Thoracic aorta (tissue), 2 donors: ENCODE data around the gene FOXN1. TPM values are rescaled to one million over a fixed set of nuclear protein-coding genes. Genes with fewer than 3 reads are reported as not detected.
A peak's percentile ranks its signal among the peaks of the same experiment; 100 is the strongest.

Experiments used
- ATAC-seq: fragments of 150-250 bp; one replicate; pipeline ENCODE4 v1.8.0; 2017; ENCODE audit warnings: low read depth; ENCODE audit not compliant: insufficient number of reproducible peaks, low FRiP score
- DNase-seq: peaks from one replicate; pipeline ENCODE4 v3.0.0-alpha.2; 2020; ENCODE audit warnings: low spot score
- H3K27ac ChIP-seq, 2 donors: fragments of 200-600 bp; sonication (generic); 1 replicate in 1 of 2; 2 replicates in 1 of 2; pipeline ENCODE4 v1.5.1; 2016; ENCODE audit warnings: mild to moderate bottlenecking in 2 of 2, moderate library complexity in 2 of 2
- H3K27me3 ChIP-seq: fragments of 200-600 bp; sonication (generic); replicated peaks from 2 replicates; pipeline ENCODE4 v1.6.0; 2016; ENCODE audit warnings: mild to moderate bottlenecking; ENCODE audit not compliant: insufficient read depth
- H3K36me3 ChIP-seq: fragments of 200-600 bp; sonication (generic); one replicate; pipeline ENCODE4 v1.5.1; 2016
- H3K4me1 ChIP-seq, 2 donors: fragments of 200-600 bp; sonication (generic); 1 replicate in 1 of 2; 2 replicates in 1 of 2; pipeline versions ENCODE4 v1.5.1 to v1.6.0; 2016; ENCODE audit warnings: low read depth in 2 of 2, mild to moderate bottlenecking in 1 of 2; ENCODE audit not compliant: control insufficient read depth in 1 of 2
- H3K4me3 ChIP-seq: fragments of 200-600 bp; sonication (generic); 2 replicates; pipeline ENCODE4 v1.5.1; 2016; ENCODE audit warnings: mild to moderate bottlenecking
- H3K9me3 ChIP-seq: fragments of 200-600 bp; sonication (generic); 2 replicates; pipeline ENCODE4 v1.5.1; 2016
- total RNA-seq, 2 donors: library from RNA; depleted of rRNA; stranded (reverse); fragments of >200 nt; gene quantifications; one replicate each; pipeline versions ENCODE4 v1.1.0 to v1.2.3, GENCODE V29; 2016
- TF ChIP-seq, protein P1 (sequence below): fragments of 200-600 bp; sonication (generic); IDR thresholded peaks from one replicate; pipeline ENCODE4 v1.5.1; 2019; ENCODE audit warnings: antibody characterized with exemption

The FOXN1 gene
- total RNA-seq, 2 donors from 2014 or later, result not detected

DNA sequence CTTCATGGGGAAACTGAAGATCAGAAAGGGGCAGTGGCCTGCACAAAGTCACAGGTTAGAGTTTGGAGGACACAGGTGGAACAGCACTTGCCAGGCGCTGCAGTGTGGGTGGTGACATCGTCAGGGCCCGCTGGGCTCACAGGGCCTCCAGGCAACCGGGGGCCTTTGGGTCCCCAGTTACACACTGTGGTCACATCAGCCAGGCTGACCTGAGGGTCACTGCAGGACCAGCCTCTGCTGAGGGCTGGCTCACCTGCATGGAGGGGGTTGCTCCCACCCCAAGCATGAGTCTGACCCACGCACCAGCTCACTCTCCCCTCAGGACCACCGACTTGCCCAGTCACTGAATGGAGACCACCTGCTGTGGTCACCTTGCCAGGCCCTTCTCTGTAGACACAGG lies 17.0 kb downstream of the FOXN1 start:
- ATAC-seq, result no peak
- no peaks in the 10 kb centered on the region for H3K27me3 ChIP-seq
- TF ChIP-seq, protein P1, sequence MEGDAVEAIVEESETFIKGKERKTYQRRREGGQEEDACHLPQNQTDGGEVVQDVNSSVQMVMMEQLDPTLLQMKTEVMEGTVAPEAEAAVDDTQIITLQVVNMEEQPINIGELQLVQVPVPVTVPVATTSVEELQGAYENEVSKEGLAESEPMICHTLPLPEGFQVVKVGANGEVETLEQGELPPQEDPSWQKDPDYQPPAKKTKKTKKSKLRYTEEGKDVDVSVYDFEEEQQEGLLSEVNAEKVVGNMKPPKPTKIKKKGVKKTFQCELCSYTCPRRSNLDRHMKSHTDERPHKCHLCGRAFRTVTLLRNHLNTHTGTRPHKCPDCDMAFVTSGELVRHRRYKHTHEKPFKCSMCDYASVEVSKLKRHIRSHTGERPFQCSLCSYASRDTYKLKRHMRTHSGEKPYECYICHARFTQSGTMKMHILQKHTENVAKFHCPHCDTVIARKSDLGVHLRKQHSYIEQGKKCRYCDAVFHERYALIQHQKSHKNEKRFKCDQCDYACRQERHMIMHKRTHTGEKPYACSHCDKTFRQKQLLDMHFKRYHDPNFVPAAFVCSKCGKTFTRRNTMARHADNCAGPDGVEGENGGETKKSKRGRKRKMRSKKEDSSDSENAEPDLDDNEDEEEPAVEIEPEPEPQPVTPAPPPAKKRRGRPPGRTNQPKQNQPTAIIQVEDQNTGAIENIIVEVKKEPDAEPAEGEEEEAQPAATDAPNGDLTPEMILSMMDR, result no peak

DNA sequence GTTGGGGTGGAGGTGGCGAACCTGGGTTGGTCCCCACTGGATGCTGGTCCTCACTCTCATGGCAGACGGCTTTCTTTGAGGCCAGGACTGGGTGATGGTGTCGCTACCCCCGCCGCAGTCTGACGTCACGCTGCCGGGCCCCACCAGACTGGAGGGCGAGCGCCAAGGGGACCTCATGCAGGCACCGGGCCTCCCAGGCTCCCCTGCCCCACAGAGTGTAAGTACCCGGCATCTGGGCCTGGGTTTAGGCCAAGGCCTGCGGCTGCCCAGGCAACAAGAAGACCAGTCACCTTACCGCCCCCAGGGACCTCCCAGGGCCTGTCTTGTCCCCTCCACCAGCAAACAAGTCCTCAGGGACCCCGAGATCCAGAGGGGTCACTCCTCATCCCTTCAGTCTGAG lies 17.7 kb downstream of the FOXN1 start:
- TF ChIP-seq, protein P1, result no peak

More for the DNA sequence above, 17.0 kb downstream of the FOXN1 start:
- Histone ChIP-seq H3K4me1 (peaks cover 3 to 25% of the 10 kb centered on the region in 2 donors), H3K27ac (no peak overlapping the region), H3K36me3 (no peaks in the 10 kb centered on the region), H3K4me3 (no peak overlapping the region), H3K9me3 (no peaks in the 10 kb centered on the region)
- no peak for DNase-seq

DNA sequence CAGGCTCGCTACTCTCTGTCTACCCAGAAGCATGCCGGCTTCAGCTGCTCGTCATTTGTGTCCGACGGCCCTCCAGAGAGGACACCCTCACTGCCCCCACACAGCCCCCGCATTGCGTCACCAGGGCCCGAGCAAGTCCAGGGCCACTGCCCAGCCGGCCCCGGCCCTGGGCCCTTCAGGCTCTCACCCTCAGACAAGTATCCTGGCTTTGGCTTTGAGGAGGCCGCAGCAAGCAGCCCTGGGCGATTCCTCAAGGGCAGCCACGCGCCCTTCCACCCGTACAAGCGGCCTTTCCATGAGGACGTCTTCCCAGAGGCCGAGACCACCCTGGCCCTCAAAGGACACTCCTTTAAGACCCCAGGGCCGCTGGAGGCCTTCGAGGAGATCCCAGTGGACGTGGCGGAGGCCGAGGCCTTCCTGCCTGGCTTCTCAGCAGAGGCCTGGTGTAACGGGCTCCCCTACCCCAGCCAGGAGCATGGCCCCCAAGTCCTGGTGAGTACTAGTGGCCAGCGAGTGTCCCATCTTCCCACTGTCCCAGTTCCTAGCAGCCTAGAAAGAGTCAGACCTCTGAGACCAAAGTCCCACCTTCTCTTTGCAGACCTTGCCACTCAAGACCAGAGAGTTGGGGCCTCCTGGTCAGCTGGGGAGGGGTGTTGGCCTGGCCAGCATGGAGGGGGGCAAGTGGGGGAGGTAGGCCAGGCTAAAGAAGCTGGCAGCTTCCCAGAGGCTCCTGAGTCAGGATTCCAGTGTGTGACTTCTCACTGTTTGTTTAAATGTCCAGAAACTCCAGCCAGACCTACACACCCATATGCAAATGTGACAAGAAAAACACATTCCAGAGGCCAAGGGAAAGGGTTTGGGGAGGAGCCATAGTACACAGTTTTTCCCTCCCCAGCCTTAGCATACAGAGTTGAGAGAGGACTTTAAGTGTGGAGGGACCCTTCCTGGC lies 18.6 kb downstream of the FOXN1 start:
- no peaks in the 10 kb centered on the region for H3K36me3 ChIP-seq
- ATAC-seq (no peak), DNase-seq (no peak)
- no peak overlapping the region for H3K4me3 ChIP-seq
- no peaks in the 10 kb centered on the region for H3K9me3 ChIP-seq
- no peaks in the 10 kb centered on the region for H3K27me3 ChIP-seq
- TF ChIP-seq, protein P1, result no peak
- peaks cover 3 to 25% of the 10 kb centered on the region in 2 donors for H3K4me1 ChIP-seq
- peak overlapping the region in 1 of 2 donors; percentile 10 for H3K27ac ChIP-seq

More for the DNA sequence above, 17.7 kb downstream of the FOXN1 start:
- Histone ChIP-seq H3K27me3 (no peaks in the 10 kb centered on the region), H3K27ac (no peak overlapping the region), H3K9me3 (no peaks in the 10 kb centered on the region), H3K4me3 (no peak overlapping the region), H3K4me1 (peaks cover 3 to 25% of the 10 kb centered on the region in 2 donors), H3K36me3 (no peaks in the 10 kb centered on the region)
- ATAC-seq (no peak), DNase-seq (no peak)

DNA sequence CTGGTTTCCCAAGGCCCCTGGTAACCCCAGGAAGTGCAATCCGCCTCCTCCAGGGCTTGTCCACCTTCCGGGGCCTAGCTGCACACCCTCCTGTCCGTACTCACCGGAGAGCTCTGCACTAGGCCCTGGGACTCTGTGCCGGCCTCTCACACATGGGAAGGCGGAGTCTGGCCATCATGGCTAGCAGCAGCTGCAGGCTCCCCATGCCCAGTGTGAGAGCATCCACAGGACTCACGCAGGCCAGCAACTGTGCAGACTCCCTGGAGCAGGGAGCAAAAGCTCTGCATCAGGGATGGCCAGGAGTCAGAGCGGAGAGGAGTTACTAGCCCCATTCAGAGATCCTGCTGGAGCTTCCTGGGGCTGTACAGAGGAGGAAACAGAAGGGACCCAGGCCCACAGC lies 20.2 kb downstream of the FOXN1 start:
- Histone ChIP-seq H3K27ac (no peak overlapping the region), H3K4me3 (no peak overlapping the region), H3K36me3 (no peaks in the 10 kb centered on the region), H3K4me1 (peaks cover 3 to 25% of the 10 kb centered on the region in 2 donors), H3K9me3 (no peaks in the 10 kb centered on the region), H3K27me3 (no peaks in the 10 kb centered on the region)
- DNase-seq (no peak), ATAC-seq (no peak)
- TF ChIP-seq, protein P1, result no peak

DNA sequence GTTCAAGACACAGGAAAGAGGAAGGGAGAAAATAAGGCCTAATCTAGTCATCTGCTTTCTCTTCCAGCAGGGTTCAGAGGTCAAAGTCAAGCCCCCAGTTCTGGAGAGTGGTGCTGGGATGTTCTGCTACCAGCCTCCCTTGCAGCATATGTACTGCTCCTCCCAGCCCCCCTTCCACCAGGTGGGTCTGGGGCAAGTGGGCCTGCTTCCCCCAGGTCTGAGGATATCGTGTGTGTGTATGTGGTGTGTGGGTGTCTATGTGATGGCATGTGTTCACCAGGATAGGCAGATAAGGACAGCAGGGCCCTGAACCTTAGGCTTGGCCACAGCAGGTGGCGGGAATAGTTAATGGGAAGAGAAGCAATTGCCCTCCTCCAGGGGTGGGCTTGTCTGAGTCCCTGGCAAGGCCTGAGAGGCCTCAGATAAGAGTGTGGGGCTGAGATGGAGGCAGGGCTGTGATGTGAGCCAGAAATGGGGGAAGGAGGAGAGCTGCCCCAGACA lies 21.1 kb downstream of the FOXN1 start:
- Histone ChIP-seq H3K27me3 (no peaks in the 10 kb centered on the region), H3K4me3 (no peak overlapping the region), H3K4me1 (peaks cover 3 to 23% of the 10 kb centered on the region in 2 donors), H3K27ac (no peak overlapping the region), H3K36me3 (no peaks in the 10 kb centered on the region), H3K9me3 (no peaks in the 10 kb centered on the region)
- no peak for ATAC-seq
- no peak for DNase-seq
- TF ChIP-seq, protein P1, result no peak
